Inferior parietal cortex (tissue), 1 donor: ENCODE results near the gene KIF13A.
"Not testable (repeated sequence)": the region's sequence is repeated elsewhere in the genome, so short reads cannot be mapped to it uniquely, and the experiment has no call there.

Source experiments
- DNase-seq: peaks from one replicate; pipeline ENCODE4 v3.0.0-alpha.2; 2016; ENCODE audit errors: extremely low spot score

KIF13A gene

DNA sequence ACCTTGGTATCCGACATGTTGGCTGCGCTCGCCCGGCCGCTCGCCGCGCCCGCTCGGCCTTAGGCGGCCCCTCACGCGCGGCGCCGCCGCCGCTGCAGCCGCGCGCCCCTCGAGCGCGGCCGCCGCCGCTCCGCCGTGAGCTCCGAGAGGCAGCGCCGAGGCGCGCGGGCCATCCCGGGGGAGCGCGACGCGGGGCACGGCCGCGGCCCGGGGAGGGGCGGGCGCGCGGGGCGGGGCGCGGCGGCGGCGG is at the start of gene KIF13A:
Gene KIF13A, minus strand, starts transcription at position 189 of the 250 bp plus-strand sequence. Its CDS starts 172 bp downstream, at position 17.
- DNase-seq = no peak

GRCh38 chr6:18036781-18037180 is 49.3 kb upstream of the KIF13A start:
- no peak for DNase-seq

- DNase-seq = no peak
Observed at GRCh38 chr6:18035330-18035854, 48.0 kb upstream of the KIF13A start.

GRCh38 chr6:18034798-18035202 is 47.4 kb upstream of the KIF13A start:
- no peak for DNase-seq

GRCh38 chr6:18031680-18032256 is 44.3 kb upstream of the KIF13A start:
- no peak for DNase-seq

- no peak for DNase-seq
Observed at GRCh38 chr6:18031189-18031588, 43.8 kb upstream of the KIF13A start.

DNA sequence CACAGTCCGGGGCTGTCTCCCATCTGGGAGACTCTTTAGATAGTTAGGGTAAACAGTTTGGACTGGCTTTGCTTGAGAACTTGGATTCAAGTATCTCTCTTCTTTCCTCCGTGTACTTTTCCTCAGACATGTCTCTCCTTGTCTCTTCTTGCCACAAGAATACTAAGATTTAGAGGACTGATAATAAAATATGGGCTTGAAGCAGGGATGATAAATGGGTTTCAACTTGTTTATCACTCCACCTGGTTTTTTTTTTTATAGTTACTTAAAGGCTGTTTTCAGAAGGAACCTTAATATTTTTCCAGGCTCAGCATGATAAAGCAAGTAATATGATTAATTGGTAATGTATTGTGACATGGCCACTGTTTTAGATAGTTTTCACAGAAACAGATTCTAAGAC is 40.9 kb upstream of the KIF13A start:
- DNase-seq = no peak

- DNase-seq = no peak
Observed at GRCh38 chr6:18025596-18025995, 38.2 kb upstream of the KIF13A start.

- DNase-seq = peak; percentile 10
Observed at GRCh38 chr6:18024876-18025275, 37.4 kb upstream of the KIF13A start.

DNA sequence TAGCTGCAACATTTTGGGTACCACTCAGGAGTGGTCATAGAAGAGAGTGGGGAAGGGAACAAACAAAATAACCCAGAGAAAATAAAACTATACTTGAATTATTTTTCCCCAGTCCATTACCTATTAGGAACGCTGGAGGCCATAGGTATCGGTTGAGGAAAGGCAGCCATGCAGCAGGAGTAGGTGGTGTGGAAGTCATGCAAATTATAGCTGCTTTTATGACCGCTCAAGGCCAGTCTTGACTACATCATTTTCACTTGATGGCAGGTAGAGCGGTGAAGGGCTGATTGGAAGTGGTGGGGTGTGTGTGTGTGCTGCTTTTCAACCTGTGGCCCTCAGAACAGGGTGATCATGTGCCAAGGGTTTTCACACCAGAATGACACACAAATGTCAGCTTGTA is 36.5 kb upstream of the KIF13A start:
- no peak for DNase-seq

GRCh38 chr6:18022398-18023231 is 35.2 kb upstream of the KIF13A start:
- DNase-seq = peak; percentile 51

DNA sequence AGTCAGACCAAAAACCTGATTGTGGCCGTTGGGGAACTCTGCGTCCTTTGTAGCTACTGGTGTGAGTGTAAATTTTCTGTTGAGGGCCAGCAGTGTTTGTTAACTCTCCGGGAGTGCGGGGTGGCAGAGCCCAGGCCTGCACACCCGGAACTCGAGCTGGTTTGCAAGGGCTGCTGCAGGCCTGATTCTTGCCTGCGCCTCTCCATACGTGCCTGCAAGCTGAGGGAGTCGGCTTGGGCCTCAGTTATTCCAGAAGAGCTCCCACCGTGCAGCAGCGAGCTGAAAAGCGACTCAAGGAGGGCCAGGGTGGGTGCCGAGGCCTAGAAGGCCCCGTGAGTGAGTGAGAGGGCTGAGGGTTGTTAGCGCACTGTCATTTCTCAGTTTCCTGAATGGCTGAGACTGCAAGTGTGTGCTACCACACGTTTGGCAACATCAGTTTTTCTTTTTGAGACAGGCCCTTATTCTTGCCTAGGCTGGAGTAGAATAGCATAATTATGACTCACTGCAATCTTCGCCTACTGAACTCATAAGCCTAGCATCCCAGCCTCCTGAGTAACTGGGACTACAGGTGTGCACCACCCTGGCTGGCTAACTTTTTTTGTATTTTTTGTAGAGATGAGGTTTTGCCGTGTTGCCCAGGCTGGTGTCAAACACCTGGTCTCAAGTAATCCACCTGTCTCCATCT is 33.9 kb upstream of the KIF13A start:
- DNase-seq = no peak

DNA sequence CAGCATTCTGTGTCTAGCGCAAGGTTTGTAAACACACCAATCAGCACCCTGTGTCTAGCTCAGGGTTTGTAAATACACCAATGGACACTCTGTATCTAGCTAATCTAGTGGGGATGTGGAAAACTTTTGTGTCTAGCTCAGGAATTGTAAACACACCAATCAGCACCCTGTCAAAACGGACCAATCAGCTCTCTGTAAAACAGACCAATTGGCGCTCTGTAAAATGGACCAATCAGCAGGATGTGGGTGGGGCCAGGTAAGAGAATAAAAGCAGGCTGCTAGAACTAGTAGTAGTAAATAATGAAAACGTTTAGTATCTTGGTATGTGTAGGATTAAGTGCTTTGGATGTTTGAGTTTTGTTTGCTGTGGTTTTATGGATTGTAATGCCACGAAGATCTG is 33.1 kb upstream of the KIF13A start:
- not testable (repeated sequence) for DNase-seq

GRCh38 chr6:18019539-18020534 is 32.4 kb upstream of the KIF13A start:
- no peak for DNase-seq

DNA sequence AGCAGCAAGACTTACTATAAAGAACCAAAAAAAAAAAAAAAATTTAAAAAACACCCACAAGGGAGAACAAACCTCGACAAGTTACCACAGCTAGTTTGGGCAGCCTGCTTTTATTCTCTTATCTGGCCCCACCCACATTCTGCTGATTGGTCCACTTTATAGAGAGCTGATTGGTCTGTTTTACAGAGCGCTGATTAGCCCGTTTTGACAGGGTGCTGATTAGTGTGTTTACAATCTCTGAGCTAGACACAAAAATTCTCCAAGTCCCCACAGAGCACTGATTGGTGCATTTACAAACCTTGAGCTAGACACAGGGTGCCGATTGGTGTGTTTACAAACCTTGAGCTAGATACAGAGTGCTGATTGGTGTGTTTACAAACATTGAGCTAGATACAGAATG is 31.7 kb upstream of the KIF13A start:
- not testable (repeated sequence) for DNase-seq

DNA sequence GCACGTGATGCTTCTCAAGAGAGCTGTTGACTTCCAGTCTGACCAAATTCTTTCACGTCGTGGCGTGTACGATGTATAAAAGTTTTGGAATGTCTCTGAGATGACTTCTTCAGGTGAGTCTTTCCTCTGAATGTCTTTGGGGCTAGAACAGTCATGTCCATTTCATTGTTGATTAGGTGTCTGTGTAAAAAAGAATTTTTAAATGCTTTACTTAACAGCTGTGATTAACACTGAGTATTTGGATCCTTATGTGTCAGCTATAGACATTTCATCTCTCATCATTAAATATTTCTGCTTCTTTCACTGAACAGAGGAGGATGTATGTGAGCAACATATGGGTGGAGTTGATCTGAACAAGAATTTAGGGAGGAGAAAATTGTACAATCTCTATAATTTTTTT is 29.3 kb upstream of the KIF13A start:
- no peak for DNase-seq

DNA sequence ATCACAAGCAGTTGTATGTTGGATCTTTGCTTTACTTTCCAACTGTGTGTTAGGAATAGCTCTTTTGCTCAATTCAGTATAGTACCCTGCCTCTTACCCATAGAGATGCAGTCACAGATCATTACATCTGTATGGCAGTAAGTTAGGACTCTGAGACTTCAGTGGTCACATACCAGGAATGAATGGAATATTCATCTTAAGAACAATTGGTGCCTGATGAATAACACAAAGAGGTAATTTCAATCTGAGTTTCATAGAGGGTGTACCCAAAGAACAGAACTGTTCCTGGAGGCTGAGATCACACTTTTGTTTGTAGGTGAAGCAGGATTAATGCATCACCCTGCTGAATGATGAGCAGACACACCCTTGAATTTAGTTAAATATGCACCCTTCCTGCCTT is 28.7 kb upstream of the KIF13A start:
- DNase-seq = no peak

DNA sequence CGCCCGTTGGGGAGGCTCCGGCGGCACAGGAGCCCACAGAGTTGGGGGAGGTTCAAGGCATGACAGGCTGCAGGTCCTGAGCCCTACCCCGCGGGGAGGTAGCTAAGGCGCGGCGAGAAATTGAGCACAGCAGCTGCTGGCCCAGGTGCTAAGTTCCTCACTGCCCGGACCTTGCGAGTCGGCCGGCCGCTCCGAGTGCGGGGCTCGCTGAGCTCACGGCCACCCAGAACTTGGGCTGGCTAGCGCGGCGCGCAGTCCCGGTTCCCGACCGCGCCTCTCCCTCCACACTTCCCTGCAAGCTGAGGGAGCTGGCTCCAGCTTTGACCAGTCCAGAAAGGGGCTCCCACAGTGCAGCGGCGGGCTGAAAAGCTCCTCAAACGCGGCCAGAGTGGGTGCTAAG is 23.9 kb upstream of the KIF13A start:
- no peak for DNase-seq

DNA sequence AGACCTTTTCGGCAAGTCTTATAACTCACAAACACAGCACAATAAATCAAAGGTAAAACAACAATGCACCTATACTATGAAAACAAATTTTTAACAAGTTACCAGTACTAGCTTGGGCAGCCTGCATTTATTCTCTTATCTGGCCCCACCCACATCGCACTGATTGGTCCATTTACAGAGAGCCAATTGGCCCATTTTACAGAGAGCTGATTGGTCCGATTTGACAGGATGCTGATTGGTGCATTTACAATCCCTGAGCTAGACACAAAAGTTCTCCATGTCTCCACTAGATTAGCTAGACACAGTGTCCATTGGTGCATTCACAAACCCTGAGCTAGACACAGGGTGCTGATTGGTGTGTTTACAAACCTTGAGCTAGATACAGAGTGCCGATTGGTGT is 23.1 kb upstream of the KIF13A start:
- not testable (repeated sequence) for DNase-seq

GRCh38 chr6:18004256-18004985 is 17.0 kb upstream of the KIF13A start:
- DNase-seq = no peak

- no peak for DNase-seq
Observed at GRCh38 chr6:17999425-17999824, 12.0 kb upstream of the KIF13A start.
